DMS79 treated with DMSO at 0.1 percent for 48 hours (cell line): ENCODE data around the gene ALG11.
A peak's percentile ranks its signal among the peaks of the same experiment; 100 is the strongest.
"Not testable (repeated sequence)": the region's sequence is repeated elsewhere in the genome, so short reads cannot be mapped to it uniquely, and the experiment has no call there.

Experiments
- DNase-seq: peaks from one replicate; lab custom pipeline; 2025; lab: John Stamatoyannopoulos, UW

ALG11 gene

GRCh38 chr13:52029569-52029968 is 17.4 kb downstream of the ALG11 start:
- peak; percentile 4 for DNase-seq

- not testable (repeated sequence) for DNase-seq
Observed at GRCh38 chr13:52030401-52030800, 18.2 kb downstream of the ALG11 start.

- no peak for DNase-seq
Observed at GRCh38 chr13:52033039-52033438, 20.8 kb downstream of the ALG11 start.

GRCh38 chr13:52034616-52035226 is 22.5 kb downstream of the ALG11 start:
- DNase-seq, result no peak

GRCh38 chr13:52036037-52036436 is 23.8 kb downstream of the ALG11 start:
- no peak for DNase-seq

GRCh38 chr13:52043675-52044074 is 31.5 kb downstream of the ALG11 start:
- DNase-seq, result no peak

- no peak for DNase-seq
Observed at GRCh38 chr13:52047463-52047862, 35.3 kb downstream of the ALG11 start.

- no peak for DNase-seq
Observed at GRCh38 chr13:52048516-52048915, 36.3 kb downstream of the ALG11 start.

GRCh38 chr13:52051400-52051799 is 39.2 kb downstream of the ALG11 start:
- DNase-seq, result no peak

GRCh38 chr13:52053460-52053859 is 41.3 kb downstream of the ALG11 start:
- no peak for DNase-seq

GRCh38 chr13:52061064-52061463 is 48.9 kb downstream of the ALG11 start:
- not testable (repeated sequence) for DNase-seq

GRCh38 chr13:52061587-52061986 is 49.4 kb downstream of the ALG11 start:
- DNase-seq, result no peak

GRCh38 chr13:52067237-52067636 is 55.0 kb downstream of the ALG11 start:
- no peak for DNase-seq

GRCh38 chr13:52070929-52071523 is 58.8 kb downstream of the ALG11 start:
- DNase-seq, result no peak
